Spinal cord (tissue), 10 donors: ENCODE data around the gene GMDS. TPM values are rescaled to one million over a fixed set of nuclear protein-coding genes. Genes with fewer than 3 reads are reported as not detected.

Source experiments
- DNase-seq, 6 donors: peaks; one replicate each; pipeline versions ENCODE4 v3.0.0 to v3.0.0-alpha.2; 2013 to 2015; ENCODE audit warnings: low spot score in 6 of 6, low read depth in 4 of 6
- H3K27ac ChIP-seq: one replicate; pipeline ENCODE4 v1.5.1; 2013; ENCODE audit warnings: low read depth, low read length, control low read depth
- H3K27me3 ChIP-seq: one replicate; pipeline ENCODE4 v1.6.1; 2013; ENCODE audit warnings: low read length; ENCODE audit not compliant: control insufficient read depth, insufficient read depth
- H3K36me3 ChIP-seq: one replicate; pipeline ENCODE4 v1.6.1; 2013; ENCODE audit warnings: low read length; ENCODE audit not compliant: control insufficient read depth, insufficient read depth
- H3K4me1 ChIP-seq: one replicate; pipeline ENCODE4 v1.6.1; 2013; ENCODE audit warnings: low read length; ENCODE audit not compliant: control insufficient read depth, insufficient read depth
- H3K4me3 ChIP-seq: one replicate; pipeline ENCODE4 v1.5.1; 2013; ENCODE audit warnings: low read depth, low read length, control low read depth
- H3K9me3 ChIP-seq: one replicate; pipeline ENCODE4 v1.6.1; 2013; ENCODE audit warnings: low read length; ENCODE audit not compliant: control insufficient read depth, insufficient read depth
- WGBS: methylation state at CpG from one replicate; pipeline ENCODE4 v1.1.5; 2013; ENCODE audit warnings: missing lambda C conversion rate; ENCODE audit not compliant: insufficient coverage; 5-methylcytosine and 5-hydroxymethylcytosine counted together
- polyA plus RNA-seq, 2 donors: library from polyadenylated mRNA; unstranded; fragments of 120-200 nt; gene quantifications; one replicate each; pipeline ENCODE4 v1.2.1, GENCODE V29; 2013; ENCODE audit not compliant: insufficient read length in 2 of 2
- total RNA-seq, 2 donors: library from RNA; depleted of rRNA in 1 of 2; stranded (reverse); fragments of 120-200 nt in 1 of 2; fragments of >200 nt in 1 of 2; gene quantifications; one replicate each; pipeline versions ENCODE4 v1.2.3 to v1.2.4, GENCODE V29; 2013 to 2014
- donor health status: healthy.

GMDS gene
- total and polyA plus RNA-seq, 4 donors, result 35.3 to 87.4 (median 49.6) TPM

DNA sequence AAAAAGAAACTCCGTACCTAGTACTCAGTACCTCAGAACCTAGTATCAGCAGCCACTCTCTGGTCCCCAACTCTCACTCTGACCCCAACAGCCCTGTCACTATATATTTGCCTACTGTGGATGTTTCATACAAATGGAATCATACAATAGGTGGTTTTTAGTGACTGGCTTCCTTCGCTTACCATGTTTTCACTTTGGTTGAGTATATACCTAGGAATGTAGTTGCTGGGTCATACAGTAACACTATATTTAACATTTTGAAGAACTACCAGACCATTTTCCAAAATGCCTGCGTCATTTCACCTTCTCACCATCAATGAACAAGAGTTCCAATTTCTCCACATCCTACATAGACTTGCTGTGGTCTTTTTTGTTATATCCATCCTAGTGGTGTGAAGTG, 283.2 kb downstream of the GMDS start:
- no peak overlapping the region for H3K27ac ChIP-seq
- no CpG with 5 or more reads among the region's 3 CpGs for WGBS

DNA sequence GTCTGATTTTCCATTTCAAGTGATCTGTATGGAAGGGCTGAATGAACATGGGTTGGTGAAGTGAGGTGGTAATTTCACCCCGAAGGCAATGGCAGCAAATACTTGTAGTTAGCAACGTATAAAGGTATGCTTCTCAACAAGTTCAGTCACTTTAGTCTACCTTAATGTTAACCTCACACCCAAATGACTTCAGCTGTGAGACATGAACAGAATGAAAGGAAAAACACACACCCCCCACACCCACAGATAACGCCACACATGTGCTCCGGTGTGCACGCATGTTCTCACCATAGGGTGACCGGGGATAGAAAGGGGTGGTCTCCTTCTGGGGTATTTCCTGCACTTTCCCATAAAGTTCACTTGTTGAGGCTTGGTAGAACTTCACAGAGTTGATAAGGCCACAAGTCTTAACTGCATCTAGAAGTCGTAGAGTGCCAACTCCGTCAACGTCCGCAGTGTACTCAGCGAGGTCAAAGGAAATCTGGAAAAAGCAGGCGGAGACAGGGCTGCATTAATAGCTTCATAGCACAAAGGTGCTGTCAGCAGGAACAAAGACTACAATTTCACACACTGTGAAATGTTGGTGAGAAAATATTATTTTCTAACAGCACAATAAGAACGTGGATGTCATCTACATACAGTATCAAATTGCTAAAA, 284.8 kb downstream of the GMDS start:
- 48% methylated on average over 5 of the region's 13 CpGs for WGBS
- Histone ChIP-seq H3K4me3 (no peak overlapping the region), H3K36me3 (no peaks in the 10 kb centered on the region), H3K27me3 (no peaks in the 10 kb centered on the region), H3K27ac (no peak overlapping the region), H3K9me3 (no peaks in the 10 kb centered on the region), H3K4me1 (no peaks in the 10 kb centered on the region)
- no peak for DNase-seq

More for the DNA sequence above, 283.2 kb downstream of the GMDS start:
- Histone ChIP-seq H3K27me3 (no peaks in the 10 kb centered on the region), H3K4me3 (no peak overlapping the region), H3K4me1 (no peaks in the 10 kb centered on the region), H3K36me3 (no peaks in the 10 kb centered on the region), H3K9me3 (no peaks in the 10 kb centered on the region)
- DNase-seq, result no peak

DNA sequence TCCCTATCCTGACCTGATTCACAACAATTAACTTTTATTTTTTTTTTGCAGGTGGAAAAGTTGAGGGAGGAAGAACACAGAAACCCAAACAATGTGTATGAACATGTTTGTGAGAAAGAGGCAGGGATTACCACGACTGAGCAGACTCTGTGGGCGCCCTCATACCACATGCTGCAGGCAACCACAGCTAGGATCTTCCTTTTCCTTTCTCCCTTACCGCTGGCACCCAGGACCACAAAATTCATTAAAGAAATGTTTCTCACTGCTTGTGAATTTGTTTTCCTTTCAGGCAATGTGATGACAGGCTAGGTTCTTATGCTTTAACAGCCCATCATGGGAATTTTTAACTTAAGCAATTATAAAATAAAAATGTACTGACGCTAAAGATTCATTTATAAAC, 287.1 kb downstream of the GMDS start:
- no peak overlapping the region for H3K4me3 ChIP-seq
- WGBS, result 42% methylated on average over 2 of the region's 4 CpGs
- no peaks in the 10 kb centered on the region for H3K9me3 ChIP-seq
- H3K36me3 ChIP-seq, result no peaks in the 10 kb centered on the region
- H3K4me1 ChIP-seq, result no peaks in the 10 kb centered on the region
- DNase-seq, result no peak
- no peaks in the 10 kb centered on the region for H3K27me3 ChIP-seq
- no peak overlapping the region for H3K27ac ChIP-seq

DNA sequence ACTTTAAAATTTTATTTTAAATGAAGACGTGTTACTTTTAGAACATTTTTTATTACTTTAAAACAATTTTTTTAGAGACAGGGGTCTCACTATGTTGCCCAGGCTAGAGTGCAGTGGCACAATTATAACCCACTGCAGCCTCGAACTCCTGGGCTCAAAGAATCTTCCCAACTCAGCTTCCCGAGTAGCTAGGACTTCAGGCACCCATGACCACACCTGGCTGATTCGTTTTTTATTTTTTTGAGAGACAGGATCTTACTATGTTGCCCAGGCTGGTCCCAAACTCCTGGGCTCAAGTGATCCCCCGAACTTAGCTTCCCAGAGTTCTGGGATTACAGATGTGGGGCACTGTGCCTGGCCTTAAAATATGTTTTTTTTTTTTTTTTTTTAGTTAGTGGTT, 287.7 kb downstream of the GMDS start:
- no peak overlapping the region for H3K27ac ChIP-seq
- no peaks in the 10 kb centered on the region for H3K27me3 ChIP-seq
- no peaks in the 10 kb centered on the region for H3K4me1 ChIP-seq
- no peak overlapping the region for H3K4me3 ChIP-seq
- no peaks in the 10 kb centered on the region for H3K9me3 ChIP-seq
- DNase-seq, result no peak
- WGBS, result 79% methylated on average over 2 of the region's 5 CpGs
- H3K36me3 ChIP-seq, result no peaks in the 10 kb centered on the region

DNA sequence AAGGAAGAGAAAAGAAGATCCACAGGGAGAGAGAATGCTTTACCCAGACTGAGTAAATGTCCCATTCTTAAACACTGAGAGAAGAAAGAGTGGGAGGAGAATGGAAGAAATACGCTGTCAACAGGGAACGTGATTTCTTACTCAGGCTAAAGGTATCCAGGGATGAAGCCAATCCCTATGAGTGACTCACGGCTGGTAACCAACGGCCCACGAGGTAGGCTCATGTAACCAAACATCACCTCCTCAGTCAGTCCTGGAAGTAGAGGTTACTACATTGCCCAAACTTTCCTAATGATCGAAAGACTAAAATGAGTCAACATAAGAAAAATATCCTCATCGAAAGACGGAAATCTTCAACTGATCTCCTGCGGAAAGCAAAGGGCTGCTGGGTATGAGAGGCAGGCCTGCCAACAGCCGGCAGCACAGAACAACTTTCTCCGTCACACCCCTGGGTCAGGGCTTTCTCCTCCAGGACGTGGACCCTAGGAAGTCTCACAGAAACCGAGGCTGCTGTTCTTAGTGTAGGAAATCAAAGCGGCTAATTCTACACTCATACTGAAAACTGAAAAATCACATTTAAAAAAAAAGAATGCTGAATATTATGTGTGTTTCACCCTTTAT, 292.6 kb downstream of the GMDS start:
- Histone ChIP-seq H3K27ac (no peak overlapping the region), H3K4me3 (no peak overlapping the region), H3K27me3 (no peaks in the 10 kb centered on the region), H3K4me1 (no peaks in the 10 kb centered on the region), H3K9me3 (no peaks in the 10 kb centered on the region), H3K36me3 (no peaks in the 10 kb centered on the region)
- 94% methylated on average over 8 of the region's 14 CpGs for WGBS
- no peak for DNase-seq

DNA sequence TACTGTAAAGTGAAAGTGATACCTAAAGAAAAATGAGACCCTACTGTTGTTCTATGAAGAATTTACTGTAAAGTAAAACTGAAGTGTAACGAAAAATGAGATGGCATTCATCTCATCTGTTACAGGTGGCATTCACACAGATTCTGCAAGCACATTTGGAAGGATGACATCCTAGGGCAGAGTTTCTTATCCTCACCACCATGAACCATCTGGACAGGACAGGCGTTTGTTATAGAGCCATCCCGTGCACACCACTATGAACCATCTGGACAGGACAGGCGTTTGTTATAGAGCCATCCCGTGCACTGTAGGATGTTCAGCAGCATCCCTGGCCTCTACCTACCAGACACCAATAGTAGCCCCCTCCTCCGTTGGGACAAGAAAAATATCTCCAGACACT, 294.8 kb downstream of the GMDS start:
- Histone ChIP-seq H3K4me3 (no peak overlapping the region), H3K9me3 (no peaks in the 10 kb centered on the region), H3K27ac (no peak overlapping the region), H3K4me1 (no peaks in the 10 kb centered on the region), H3K27me3 (no peaks in the 10 kb centered on the region), H3K36me3 (no peaks in the 10 kb centered on the region)
- DNase-seq, result no peak
- 74% methylated on average over 5 of the region's 6 CpGs for WGBS

DNA sequence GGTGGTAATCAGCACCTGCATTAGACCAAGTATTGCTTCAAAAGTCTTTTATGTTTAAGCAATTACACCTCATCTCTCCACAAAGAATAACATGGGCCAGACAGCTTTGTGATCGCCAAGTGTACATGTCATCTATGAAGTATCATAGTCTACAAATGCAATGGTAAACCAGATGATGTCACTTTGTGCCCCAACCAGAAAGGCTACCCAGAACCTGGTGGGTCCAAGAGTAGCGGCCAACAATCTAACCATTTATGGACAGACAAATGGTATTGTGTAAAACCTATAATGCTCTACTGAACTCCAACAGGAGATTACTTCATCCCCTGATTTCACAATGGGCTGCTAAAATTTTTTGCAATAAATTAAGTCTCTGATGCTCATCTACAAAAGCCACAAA, 295.9 kb downstream of the GMDS start:
- WGBS, result no CpG with 5 or more reads among the region's 2 CpGs
- Histone ChIP-seq H3K27me3 (no peaks in the 10 kb centered on the region), H3K36me3 (no peaks in the 10 kb centered on the region), H3K9me3 (no peaks in the 10 kb centered on the region), H3K27ac (no peak overlapping the region), H3K4me1 (no peaks in the 10 kb centered on the region), H3K4me3 (no peak overlapping the region)
- DNase-seq, result no peak

DNA sequence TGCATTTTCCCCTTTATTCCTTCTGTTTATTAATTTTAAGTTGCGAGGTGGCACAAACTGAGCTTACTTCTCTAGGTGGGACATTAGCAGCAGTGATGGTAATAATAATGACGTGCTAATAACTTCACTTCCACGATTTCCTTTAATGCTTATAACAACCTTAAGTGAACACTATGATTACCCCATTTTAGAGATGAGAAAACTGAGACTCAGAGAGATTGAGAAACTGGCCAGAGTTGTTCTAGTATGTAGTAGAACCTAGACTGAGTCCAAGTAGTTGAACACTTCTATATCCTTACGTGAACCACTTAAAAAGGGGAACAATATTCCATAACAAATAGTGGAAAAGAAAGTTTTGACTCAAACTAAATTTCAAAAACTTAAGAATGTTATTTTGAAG, 297.5 kb downstream of the GMDS start:
- WGBS, result no CpG with 5 or more reads among the region's 4 CpGs

DNA sequence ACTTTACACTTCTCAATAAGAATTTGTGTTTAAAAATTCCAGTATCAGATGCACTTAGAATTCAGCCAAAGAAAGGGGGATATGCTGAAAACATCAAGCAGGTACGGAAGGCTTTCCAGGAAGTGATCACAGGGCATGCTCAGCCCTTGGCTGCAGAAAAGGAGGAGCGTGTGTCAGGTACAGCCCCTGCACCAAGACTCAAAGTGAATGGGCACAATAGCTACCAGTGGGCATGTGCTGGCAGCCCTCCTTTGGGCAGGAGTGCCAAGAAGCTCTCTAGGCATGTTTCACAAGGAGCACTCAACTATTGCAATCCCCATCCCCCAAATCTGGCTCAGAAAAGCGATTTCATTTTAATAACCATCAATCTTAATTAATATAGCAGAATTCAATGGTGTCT, 298.8 kb downstream of the GMDS start:
- DNase-seq, result no peak
- Histone ChIP-seq H3K27ac (no peak overlapping the region), H3K27me3 (no peaks in the 10 kb centered on the region), H3K4me1 (no peaks in the 10 kb centered on the region), H3K36me3 (no peaks in the 10 kb centered on the region), H3K4me3 (no peak overlapping the region), H3K9me3 (no peaks in the 10 kb centered on the region)
- WGBS, result 88% methylated on average over 2 of the region's 3 CpGs

More for the DNA sequence above, 297.5 kb downstream of the GMDS start:
- H3K27me3 ChIP-seq, result no peaks in the 10 kb centered on the region
- H3K4me1 ChIP-seq, result no peaks in the 10 kb centered on the region
- no peak for DNase-seq
- H3K9me3 ChIP-seq, result no peaks in the 10 kb centered on the region
- H3K4me3 ChIP-seq, result no peak overlapping the region
- H3K36me3 ChIP-seq, result no peaks in the 10 kb centered on the region
- no peak overlapping the region for H3K27ac ChIP-seq

DNA sequence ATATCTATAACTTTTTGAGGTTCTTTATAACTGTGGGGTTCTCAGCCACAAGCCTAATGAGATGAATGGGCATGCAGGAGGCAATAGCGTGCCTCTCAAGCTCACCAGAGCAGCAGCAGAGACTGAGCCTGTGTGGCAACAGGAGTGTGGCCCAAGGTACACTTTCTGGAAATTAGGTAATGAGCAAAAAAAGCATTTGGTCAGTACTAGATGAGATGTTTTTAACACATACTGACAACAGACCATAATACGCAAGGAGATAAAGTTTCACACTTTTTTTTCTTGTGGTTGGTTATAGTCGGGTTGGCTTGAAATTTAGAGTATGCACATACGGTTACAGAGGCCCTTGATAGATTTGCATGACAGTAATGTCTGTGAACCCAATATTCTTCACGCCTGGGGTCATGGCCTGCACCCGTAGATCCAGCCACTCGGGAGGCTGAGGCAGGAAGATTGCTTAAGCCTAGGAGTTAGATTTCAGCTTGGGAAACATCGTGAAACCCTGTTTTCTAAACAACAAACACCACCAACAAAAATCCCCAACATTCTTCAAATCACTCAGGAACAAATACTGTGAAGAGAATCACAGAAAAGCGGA, 300.1 kb downstream of the GMDS start:
- H3K4me1 ChIP-seq, result no peaks in the 10 kb centered on the region
- DNase-seq, result no peak
- WGBS, result 93% methylated on average over 3 of the region's 9 CpGs
- H3K9me3 ChIP-seq, result no peaks in the 10 kb centered on the region
- H3K4me3 ChIP-seq, result no peak overlapping the region
- H3K27me3 ChIP-seq, result no peaks in the 10 kb centered on the region
- no peaks in the 10 kb centered on the region for H3K36me3 ChIP-seq
- H3K27ac ChIP-seq, result no peak overlapping the region
